ENCODE results near the gene KCNQ1.

- TF ChIP-seq CTCF (IDR thresholded peaks at IDR 0.05) = no peak
- TF ChIP-seq EZH2phosphoT487 (IDR thresholded peaks at IDR 0.05; ENCODE audit: borderline replicate concordance, low read depth) = no peak
- no peak for TF ChIP-seq REST (IDR thresholded peaks at IDR 0.05; ENCODE audit: low read depth, low read length)
- TF ChIP-seq USF2 (IDR thresholded peaks at IDR 0.05; ENCODE audit: borderline replicate concordance, low read depth, low read length) = no peak
- no peak for TF ChIP-seq FOXM1 (IDR thresholded peaks at IDR 0.05; ENCODE audit: low read depth)
- TF ChIP-seq RFX5 (IDR thresholded peaks at IDR 0.05; ENCODE audit: low read length) = no peak
Measured at GRCh38 chr11:2574043-2574552, 129.3 kb downstream of the KCNQ1 start.

Data from SK-N-SH (cell line).